Activated CD8-positive, alpha-beta T cell treated with anti-CD3 and anti-CD28 coated beads for 36 hours (primary cell): ENCODE results near the gene IFT81. TPM values are rescaled to one million over a fixed set of nuclear protein-coding genes. Genes with fewer than 3 reads are reported as not detected.

Source experiments
- ATAC-seq: fragments of 200-7000 bp; cut with Tn5 transposase; one replicate; pipeline ENCODE4 v1.10.0; 2021; ENCODE audit warnings: mild to moderate bottlenecking, moderate library complexity
- CTCF ChIA-PET: fragments of 350-600 bp; sonication (Branson Sonifier 250); formaldehyde crosslinking; loops from one replicate; lab custom pipeline; 2021; ENCODE audit warnings: antibody characterized with exemption; lab: Charles Lee
- POLR2A ChIA-PET: fragments of 350-600 bp; sonication (Branson Sonifier 250); formaldehyde crosslinking; loops from one replicate; lab custom pipeline; 2021; ENCODE audit warnings: antibody characterized with exemption; lab: Charles Lee
- DNase-seq: peaks from one replicate; pipeline ENCODE4 v3.0.0-alpha.2; 2020
- H3K27ac Mint-ChIP-seq: one replicate; pipeline ENCODE4 v1.8.0; 2021; ENCODE audit warnings: mild to moderate bottlenecking, mixed read lengths
- H3K27me3 Mint-ChIP-seq: one replicate; pipeline ENCODE4 v1.8.0; 2021; ENCODE audit warnings: mixed read lengths
- H3K36me3 Mint-ChIP-seq: one replicate; pipeline ENCODE4 v1.8.0; 2021; ENCODE audit warnings: low read depth, mixed read lengths
- H3K4me1 Mint-ChIP-seq: one replicate; pipeline ENCODE4 v1.8.0; 2021; ENCODE audit warnings: low read depth, mixed read lengths
- H3K4me3 Mint-ChIP-seq: one replicate; pipeline ENCODE4 v1.8.0; 2021; ENCODE audit warnings: mild to moderate bottlenecking, moderate library complexity, mixed read lengths
- H3K9me3 Mint-ChIP-seq: one replicate; pipeline ENCODE4 v1.8.0; 2021; ENCODE audit warnings: mixed read lengths
- CTCF ChIP-seq: fragments of 200-600 bp; IDR thresholded peaks from one replicate; pipeline ENCODE4 v1.8.0; 2022; ENCODE audit warnings: antibody characterized with exemption, mild to moderate bottlenecking
- intact Hi-C: fragments of 100-400 bp; cut with micrococcal nuclease; formaldehyde crosslinking; loops from one replicate; pipeline ENCODE4 v1.10.0; 2022
- total RNA-seq, 2 experiments: library from RNA; stranded (reverse); gene quantifications; one replicate each; pipeline ENCODE4 v1.2.3, GENCODE V29; 2021

The IFT81 gene
- total RNA-seq, 2 experiments from 2014 or later = 1.8 to 2.8 TPM

GRCh38 chr12:110135806-110136205, 11.6 kb downstream of the IFT81 start:
- no peaks in the 10 kb centered on the region for H3K36me3 Mint-ChIP-seq
- H3K9me3 Mint-ChIP-seq = no peaks in the 10 kb centered on the region
- TF ChIP-seq CTCF = no peak
- H3K4me1 Mint-ChIP-seq = peaks cover 3% of the 10 kb centered on the region
- intact Hi-C loops = no loop called here
- ATAC-seq (no peak), DNase-seq (no peak)
- no peak overlapping the region for H3K27ac Mint-ChIP-seq
- ChIA-PET CTCF (interaction anchor here (1.1 to 1.7 kb wide), 2 partner anchors 9 to 36 kb away, joined by 3 read pairs; no protein-coding TSS in a partner anchor), POLR2A (no interaction called here)
- H3K4me3 Mint-ChIP-seq = no peak overlapping the region
- H3K27me3 Mint-ChIP-seq = no peaks in the 10 kb centered on the region

GRCh38 chr12:110137786-110138185, 13.6 kb downstream of the IFT81 start:
- H3K4me3 Mint-ChIP-seq = no peak overlapping the region

DNA sequence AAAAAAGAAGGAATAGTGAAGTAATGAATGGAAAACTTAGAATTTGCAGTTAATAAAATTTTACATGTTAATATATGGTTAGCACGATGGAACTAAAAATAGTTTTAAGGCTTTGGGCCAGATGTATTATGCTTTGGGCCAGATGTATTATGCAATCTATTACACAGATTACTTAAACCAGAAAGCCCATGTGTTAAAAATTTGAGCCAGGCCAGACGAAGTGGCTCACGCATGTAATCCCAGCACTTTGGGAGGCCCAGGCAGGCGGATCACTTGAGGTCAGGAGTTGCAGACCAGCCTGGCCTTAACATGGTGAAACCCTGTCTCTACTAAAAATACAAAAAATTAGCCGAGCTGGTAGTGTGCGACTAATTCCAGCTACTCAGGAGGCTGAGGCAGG, 17.2 kb downstream of the IFT81 start:
- ATAC-seq (no peak), DNase-seq (no peak)
- intact Hi-C loops = no loop called here
- TF ChIP-seq CTCF = no peak
- H3K36me3 Mint-ChIP-seq = no peaks in the 10 kb centered on the region
- no peaks in the 10 kb centered on the region for H3K27me3 Mint-ChIP-seq
- ChIA-PET POLR2A (no interaction called here), CTCF (no interaction called here)
- no peaks in the 10 kb centered on the region for H3K9me3 Mint-ChIP-seq
- H3K4me1 Mint-ChIP-seq = no peaks in the 10 kb centered on the region
- H3K4me3 Mint-ChIP-seq = no peak overlapping the region
- no peak overlapping the region for H3K27ac Mint-ChIP-seq

More at GRCh38 chr12:110137786-110138185, 13.6 kb downstream of the IFT81 start:
- H3K36me3 Mint-ChIP-seq = no peaks in the 10 kb centered on the region
- intact Hi-C loops = no loop called here
- peaks cover 3% of the 10 kb centered on the region for H3K4me1 Mint-ChIP-seq
- no peaks in the 10 kb centered on the region for H3K9me3 Mint-ChIP-seq
- H3K27me3 Mint-ChIP-seq = no peaks in the 10 kb centered on the region
- CTCF ChIA-PET = interaction anchor here (0.8 to 1.8 kb wide), 2 partner anchors 36 to 145 kb away, joined by 3 to 4 read pairs; no protein-coding TSS in a partner anchor
- ATAC-seq (no peak), DNase-seq (no peak)
- H3K27ac Mint-ChIP-seq = no peak overlapping the region
- POLR2A ChIA-PET = interaction anchor here (0.9 kb wide), 1 partner anchor 312 kb away, joined by 3 read pairs; the partner anchor contains the start of gene ARPC3
- TF ChIP-seq CTCF = no peak

DNA sequence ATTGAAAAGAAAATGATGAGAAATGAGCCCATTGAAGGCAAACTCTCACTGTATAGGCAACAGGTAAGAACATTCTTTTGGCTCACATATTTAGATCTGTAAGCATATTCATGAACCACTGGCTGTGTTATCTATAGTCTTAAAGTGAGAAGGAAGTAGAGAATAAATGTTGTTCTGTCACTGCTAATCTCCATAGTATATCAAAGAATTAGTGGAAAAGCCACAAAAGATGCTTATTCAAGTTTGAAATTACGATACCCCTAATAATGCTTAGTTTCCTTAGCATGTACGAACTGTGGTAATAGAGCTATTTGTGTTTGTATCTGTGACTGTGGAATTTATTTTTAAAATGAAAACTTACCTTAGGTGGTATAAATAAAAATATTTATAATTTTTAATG, 22.8 kb downstream of the IFT81 start:
- Mint-ChIP-seq H3K27ac (no peak overlapping the region), H3K4me1 (peaks cover 9% of the 10 kb centered on the region), H3K36me3 (no peaks in the 10 kb centered on the region), H3K27me3 (no peaks in the 10 kb centered on the region), H3K9me3 (no peaks in the 10 kb centered on the region), H3K4me3 (no peak overlapping the region)
- POLR2A ChIA-PET = no interaction called here
- ATAC-seq = no peak
- CTCF ChIA-PET = interaction anchor here (0.6 kb wide), 1 partner anchor 56 kb away, joined by 4 read pairs; no protein-coding TSS in a partner anchor
- no peak for TF ChIP-seq CTCF
- DNase-seq = no peak
- intact Hi-C loops = no loop called here

DNA sequence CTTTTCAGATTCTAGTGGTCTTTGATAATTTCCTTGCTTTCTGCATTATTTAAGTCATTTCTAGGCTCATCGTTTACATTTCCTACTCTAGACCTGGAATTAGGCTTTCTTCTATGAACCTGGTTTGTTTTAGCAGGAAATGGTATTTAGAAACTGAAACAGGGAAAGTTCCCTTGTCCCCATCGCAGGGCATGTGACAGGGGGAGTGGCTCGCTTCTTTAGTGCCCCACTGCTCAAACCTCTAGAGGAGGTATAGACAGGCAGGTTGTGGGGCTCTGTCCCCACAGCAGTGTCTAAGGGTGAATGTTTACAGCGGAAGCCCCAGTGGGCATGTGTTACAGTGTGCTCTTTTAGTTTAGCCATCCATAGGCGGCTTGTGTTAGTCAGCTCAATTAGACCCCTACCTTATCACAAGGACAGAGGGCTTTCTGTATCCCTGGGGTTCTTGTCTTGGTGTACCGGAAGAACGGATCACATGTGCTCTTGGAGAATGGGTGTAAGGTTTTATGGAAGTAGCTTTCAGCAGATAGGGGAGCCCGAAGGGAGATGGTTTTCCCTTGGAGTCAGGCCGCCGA, 25.0 kb downstream of the IFT81 start:
- Mint-ChIP-seq H3K4me1 (peaks cover 9% of the 10 kb centered on the region), H3K4me3 (no peak overlapping the region), H3K27me3 (no peaks in the 10 kb centered on the region), H3K36me3 (no peaks in the 10 kb centered on the region), H3K27ac (peak overlapping the region; percentile 49), H3K9me3 (no peaks in the 10 kb centered on the region)
- POLR2A ChIA-PET = no interaction called here
- CTCF ChIA-PET = interaction anchor here (1.4 kb wide), 1 partner anchor 49 kb away, joined by 3 read pairs; no protein-coding TSS in a partner anchor
- peak; percentile 22 for DNase-seq
- intact Hi-C loops = no loop called here
- ATAC-seq = peak; percentile 56
- no peak for TF ChIP-seq CTCF
